ENCODE results near the gene VPS39.

VPS39 gene

GRCh38 chr15:42214600-42214999 is 6.5 kb upstream of the VPS39 start:
- Mint-ChIP-seq H3K36me3 (peaks cover 20% of the 10 kb centered on the region), H3K9me3 (no peaks in the 10 kb centered on the region), H3K4me3 (no peak overlapping the region), H3K27me3 (no peaks in the 10 kb centered on the region), H3K27ac (peak overlapping the region; percentile 44), H3K4me1 (peaks cover 21% of the 10 kb centered on the region)

- Mint-ChIP-seq H3K27ac (no peak overlapping the region), H3K9me3 (no peaks in the 10 kb centered on the region), H3K36me3 (peaks cover 19% of the 10 kb centered on the region), H3K27me3 (no peaks in the 10 kb centered on the region), H3K4me3 (no peak overlapping the region), H3K4me1 (peaks cover 21% of the 10 kb centered on the region)
Observed at GRCh38 chr15:42213511-42213910, 5.4 kb upstream of the VPS39 start.

GRCh38 chr15:42210696-42211095 is 2.6 kb upstream of the VPS39 start:
- Mint-ChIP-seq H3K4me1 (peaks cover 34% of the 10 kb centered on the region), H3K36me3 (peaks cover 10% of the 10 kb centered on the region), H3K27ac (no peak overlapping the region), H3K9me3 (no peaks in the 10 kb centered on the region), H3K4me3 (no peak overlapping the region), H3K27me3 (no peaks in the 10 kb centered on the region)

- peaks cover 10% of the 10 kb centered on the region for H3K36me3 Mint-ChIP-seq
- H3K27ac Mint-ChIP-seq = peak overlapping the region; percentile 26
- H3K27me3 Mint-ChIP-seq = no peaks in the 10 kb centered on the region
- H3K4me3 Mint-ChIP-seq = peak overlapping the region; percentile 96
- H3K4me1 Mint-ChIP-seq = peaks cover 48% of the 10 kb centered on the region
- no peaks in the 10 kb centered on the region for H3K9me3 Mint-ChIP-seq
Observed at GRCh38 chr15:42206406-42206805, 1.7 kb downstream of the VPS39 start.

GRCh38 chr15:42203891-42204290 is 4.2 kb downstream of the VPS39 start:
- Mint-ChIP-seq H3K36me3 (peaks cover 12% of the 10 kb centered on the region), H3K4me3 (no peak overlapping the region), H3K27me3 (no peaks in the 10 kb centered on the region), H3K27ac (no peak overlapping the region), H3K9me3 (no peaks in the 10 kb centered on the region), H3K4me1 (peaks cover 62% of the 10 kb centered on the region)

- no peak overlapping the region for H3K27ac Mint-ChIP-seq
- H3K4me1 Mint-ChIP-seq = peaks cover 58% of the 10 kb centered on the region
- peaks cover 12% of the 10 kb centered on the region for H3K36me3 Mint-ChIP-seq
Observed at GRCh38 chr15:42202653-42203052, 5.5 kb downstream of the VPS39 start.

GRCh38 chr15:42201801-42202200 is 6.3 kb downstream of the VPS39 start:
- no peaks in the 10 kb centered on the region for H3K9me3 Mint-ChIP-seq
- H3K4me1 Mint-ChIP-seq = peaks cover 49% of the 10 kb centered on the region
- peaks cover 12% of the 10 kb centered on the region for H3K36me3 Mint-ChIP-seq
- H3K27me3 Mint-ChIP-seq = no peaks in the 10 kb centered on the region
- no peak overlapping the region for H3K4me3 Mint-ChIP-seq
- H3K27ac Mint-ChIP-seq = no peak overlapping the region

More at GRCh38 chr15:42202653-42203052, 5.5 kb downstream of the VPS39 start:
- Mint-ChIP-seq H3K4me3 (no peak overlapping the region), H3K27me3 (no peaks in the 10 kb centered on the region), H3K9me3 (no peaks in the 10 kb centered on the region)

- H3K4me1 Mint-ChIP-seq = peaks cover 38% of the 10 kb centered on the region
- H3K36me3 Mint-ChIP-seq = peaks cover 13% of the 10 kb centered on the region
- no peak overlapping the region for H3K4me3 Mint-ChIP-seq
- no peaks in the 10 kb centered on the region for H3K27me3 Mint-ChIP-seq
- no peak overlapping the region for H3K27ac Mint-ChIP-seq
- H3K9me3 Mint-ChIP-seq = no peaks in the 10 kb centered on the region
Observed at GRCh38 chr15:42199126-42199525, 9.0 kb downstream of the VPS39 start.

- H3K4me1 Mint-ChIP-seq = peaks cover 38% of the 10 kb centered on the region
- H3K27me3 Mint-ChIP-seq = no peaks in the 10 kb centered on the region
Observed at GRCh38 chr15:42198516-42198915, 9.6 kb downstream of the VPS39 start.

GRCh38 chr15:42194513-42194912 is 13.6 kb downstream of the VPS39 start:
- Mint-ChIP-seq H3K27me3 (no peaks in the 10 kb centered on the region), H3K27ac (peak overlapping the region; percentile 76), H3K4me1 (peaks cover 45% of the 10 kb centered on the region), H3K36me3 (peaks cover 20% of the 10 kb centered on the region), H3K4me3 (no peak overlapping the region), H3K9me3 (no peaks in the 10 kb centered on the region)

More at GRCh38 chr15:42198516-42198915, 9.6 kb downstream of the VPS39 start:
- no peak overlapping the region for H3K4me3 Mint-ChIP-seq
- H3K36me3 Mint-ChIP-seq = peaks cover 11% of the 10 kb centered on the region
- H3K27ac Mint-ChIP-seq = no peak overlapping the region
- H3K9me3 Mint-ChIP-seq = no peaks in the 10 kb centered on the region

- Mint-ChIP-seq H3K27ac (peak overlapping the region; percentile 99), H3K4me3 (peak overlapping the region; percentile 82), H3K27me3 (no peaks in the 10 kb centered on the region), H3K36me3 (peaks cover 21% of the 10 kb centered on the region), H3K4me1 (peaks cover 41% of the 10 kb centered on the region), H3K9me3 (no peaks in the 10 kb centered on the region)
Observed at GRCh38 chr15:42193383-42193782, 14.7 kb downstream of the VPS39 start.

GRCh38 chr15:42191610-42192346 is 16.3 kb downstream of the VPS39 start:
- peaks cover 41% of the 10 kb centered on the region for H3K4me1 Mint-ChIP-seq
- no peaks in the 10 kb centered on the region for H3K9me3 Mint-ChIP-seq
- peak overlapping the region; percentile 75 for H3K27ac Mint-ChIP-seq
- H3K4me3 Mint-ChIP-seq = no peak overlapping the region
- H3K36me3 Mint-ChIP-seq = peaks cover 28% of the 10 kb centered on the region
- no peaks in the 10 kb centered on the region for H3K27me3 Mint-ChIP-seq

- H3K4me3 Mint-ChIP-seq = no peak overlapping the region
- H3K36me3 Mint-ChIP-seq = peaks cover 28% of the 10 kb centered on the region
- no peaks in the 10 kb centered on the region for H3K27me3 Mint-ChIP-seq
- H3K4me1 Mint-ChIP-seq = peaks cover 37% of the 10 kb centered on the region
- no peaks in the 10 kb centered on the region for H3K9me3 Mint-ChIP-seq
- H3K27ac Mint-ChIP-seq = peak overlapping the region; percentile 38
Observed at GRCh38 chr15:42190370-42190769, 17.7 kb downstream of the VPS39 start.

- no peak overlapping the region for H3K27ac Mint-ChIP-seq
- no peaks in the 10 kb centered on the region for H3K27me3 Mint-ChIP-seq
- peaks cover 6% of the 10 kb centered on the region for H3K4me1 Mint-ChIP-seq
- no peak overlapping the region for H3K4me3 Mint-ChIP-seq
- H3K36me3 Mint-ChIP-seq = peaks cover 32% of the 10 kb centered on the region
- no peaks in the 10 kb centered on the region for H3K9me3 Mint-ChIP-seq
Observed at GRCh38 chr15:42185801-42186200, 22.3 kb downstream of the VPS39 start.

- Mint-ChIP-seq H3K27me3 (no peaks in the 10 kb centered on the region), H3K4me1 (no peaks in the 10 kb centered on the region), H3K4me3 (no peak overlapping the region), H3K36me3 (peaks cover 31% of the 10 kb centered on the region), H3K9me3 (no peaks in the 10 kb centered on the region), H3K27ac (no peak overlapping the region)
Observed at GRCh38 chr15:42184736-42185135, 23.4 kb downstream of the VPS39 start.

- H3K36me3 Mint-ChIP-seq = peaks cover 31% of the 10 kb centered on the region
Observed at GRCh38 chr15:42184296-42184695, 23.8 kb downstream of the VPS39 start.

GRCh38 chr15:42182961-42183360 is 25.1 kb downstream of the VPS39 start:
- Mint-ChIP-seq H3K27me3 (no peaks in the 10 kb centered on the region), H3K9me3 (no peaks in the 10 kb centered on the region), H3K36me3 (peaks cover 28% of the 10 kb centered on the region), H3K4me3 (no peak overlapping the region), H3K4me1 (no peaks in the 10 kb centered on the region), H3K27ac (peak overlapping the region; percentile 35)

More at GRCh38 chr15:42184296-42184695, 23.8 kb downstream of the VPS39 start:
- no peaks in the 10 kb centered on the region for H3K27me3 Mint-ChIP-seq
- no peaks in the 10 kb centered on the region for H3K4me1 Mint-ChIP-seq
- H3K9me3 Mint-ChIP-seq = no peaks in the 10 kb centered on the region
- H3K27ac Mint-ChIP-seq = no peak overlapping the region
- no peak overlapping the region for H3K4me3 Mint-ChIP-seq

All from activated naive CD4-positive, alpha-beta T cell treated with anti-CD3 and anti-CD28 coated beads, Interleukin-2, amount 50 U/mL, for 24 hours (primary cell).